Kidney (tissue), 14 donors: ENCODE data around the gene APCDD1. TPM values are rescaled to one million over a fixed set of nuclear protein-coding genes. Genes with fewer than 3 reads are reported as not detected.

Experiments
- DNase-seq, 5 donors: peaks; one replicate each; pipeline ENCODE4 v3.0.0-alpha.2; 2013 to 2020
- FAIRE-seq: peaks from 2 replicates; lab custom pipeline; 2012; peaks lifted over from hg19 to GRCh38; lab: Jason Lieb, UNC
- H3K27ac ChIP-seq, 2 donors: one replicate each; pipeline ENCODE4 v1.7.0; 2013; ENCODE audit warnings: low read depth in 2 of 2, low read length in 2 of 2, inconsistent platforms in 1 of 2
- H3K27me3 ChIP-seq: one replicate; pipeline ENCODE4 v1.7.1; 2013; ENCODE audit warnings: low read length, inconsistent platforms; ENCODE audit not compliant: control insufficient read depth, insufficient read depth
- H3K36me3 ChIP-seq, 3 donors: one replicate each; pipeline versions ENCODE4 v1.7.0 to v1.7.1; 2013; ENCODE audit warnings: low read length in 3 of 3, control low read depth in 1 of 3, inconsistent platforms in 1 of 3; ENCODE audit not compliant: insufficient read depth in 3 of 3, control insufficient read depth in 2 of 3
- H3K4me1 ChIP-seq, 3 donors: one replicate each; pipeline versions ENCODE4 v1.7.0 to v1.7.1; 2013; ENCODE audit warnings: low read length in 3 of 3, inconsistent platforms in 1 of 3, low read depth in 1 of 3; ENCODE audit not compliant: control insufficient read depth in 2 of 3, insufficient read depth in 2 of 3
- H3K4me3 ChIP-seq, 3 donors: one replicate each; pipeline versions ENCODE4 v1.7.0 to v1.8.1; 2013; ENCODE audit warnings: low read length in 3 of 3, control low read depth in 1 of 3, inconsistent platforms in 1 of 3
- H3K9ac ChIP-seq, 3 donors: one replicate each; pipeline versions ENCODE4 v1.7.0 to v1.7.1; 2013; ENCODE audit warnings: low read length in 3 of 3, control low read depth in 1 of 3, inconsistent platforms in 1 of 3
- H3K9me3 ChIP-seq, 3 donors: one replicate each; pipeline versions ENCODE4 v1.7.0 to v1.7.1; 2013; ENCODE audit warnings: low read length in 3 of 3, control low read depth in 1 of 3, inconsistent platforms in 1 of 3; ENCODE audit not compliant: control insufficient read depth in 2 of 3, insufficient read depth in 1 of 3
- CTCF ChIP-seq: IDR thresholded peaks from 3 replicates; pipeline ENCODE4 v1.5.1; 2012; ENCODE audit warnings: mild to moderate bottlenecking, moderate library complexity, borderline replicate concordance; ENCODE audit not compliant: insufficient read depth; ENCODE audit errors: extremely low read depth
- intact Hi-C: fragments of 100-400 bp; cut with DNase I; formaldehyde crosslinking; loops from one replicate; pipeline ENCODE4 v1.11.1; 2022
- polyA plus RNA-seq: library from polyadenylated mRNA; stranded (reverse); fragments of 350-450 nt; fragmentation: Illumina TruSeq; extraction: RNeasy Lipid Tissue Mini Kit (QIAGEN cat#74804); gene quantifications from one replicate; pipeline ENCODE4 v1.2.3, GENCODE V29; 2014; ENCODE audit warnings: low read depth, low replicate concordance; ENCODE audit not compliant: insufficient read depth
- total RNA-seq: library from RNA; stranded (reverse); fragmentation: NEBNext Ultra II Directional; extraction: Animal tissue kit (Norgen Biotek cat#: 25700); gene quantifications from one replicate; pipeline ENCODE4 v1.2.1, GENCODE V29; 2021
- donor health status: control.
- donor health status: control.
- donor health status: control.
- donor health status: control.
- donor health status: control.
- donor health status: DM: yes; HTN: yes; CAD: no.
- donor health status: Normal renal cell carcinoma (clear cell type).

The APCDD1 gene
- total and polyA plus RNA-seq, 2 donors from 2014 or later = 2.8 to 22.9 TPM

GRCh38 chr18:10421859-10422258 lies 32.6 kb upstream of the APCDD1 start:
- TF ChIP-seq CTCF = no peak
- no peak overlapping the region for H3K4me3 ChIP-seq
- DNase-seq = no peak
- no peaks in the 10 kb centered on the region for H3K4me1 ChIP-seq
- intact Hi-C loops = no loop called here
- no peak overlapping the region for H3K9ac ChIP-seq
- no peaks in the 10 kb centered on the region for H3K36me3 ChIP-seq
- no peak for FAIRE-seq
- H3K9me3 ChIP-seq = peaks cover 0 to 5% (median 3%) of the 10 kb centered on the region in 3 donors
- H3K27me3 ChIP-seq = no peaks in the 10 kb centered on the region
- H3K27ac ChIP-seq = no peak overlapping the region

- H3K4me1 ChIP-seq = no peaks in the 10 kb centered on the region
- DNase-seq (no peak), FAIRE-seq (no peak)
- H3K36me3 ChIP-seq = no peaks in the 10 kb centered on the region
- intact Hi-C loops = no loop called here
- H3K27ac ChIP-seq = no peak overlapping the region
- no peaks in the 10 kb centered on the region for H3K27me3 ChIP-seq
- TF ChIP-seq CTCF = no peak
- no peak overlapping the region for H3K9ac ChIP-seq
- H3K9me3 ChIP-seq = peaks cover 0 to 5% (median 3%) of the 10 kb centered on the region in 3 donors
- no peak overlapping the region for H3K4me3 ChIP-seq
Observed at GRCh38 chr18:10422731-10423130, 31.7 kb upstream of the APCDD1 start.

- FAIRE-seq (no peak), DNase-seq (peak in 2 of 5 donors; percentile 43 to 85)
- H3K36me3 ChIP-seq = no peaks in the 10 kb centered on the region
- no peaks in the 10 kb centered on the region for H3K27me3 ChIP-seq
- H3K9ac ChIP-seq = no peak overlapping the region
- no peak for TF ChIP-seq CTCF
- H3K9me3 ChIP-seq = peaks cover 0 to 5% (median 3%) of the 10 kb centered on the region in 3 donors
- no peaks in the 10 kb centered on the region for H3K4me1 ChIP-seq
- intact Hi-C loops = no loop called here
- H3K4me3 ChIP-seq = no peak overlapping the region
- H3K27ac ChIP-seq = no peak overlapping the region
Observed at GRCh38 chr18:10424585-10425307, 29.7 kb upstream of the APCDD1 start.
